Neural cell (in vitro differentiated cells): ENCODE data around the gene MCAT.
A peak's percentile ranks its signal among the peaks of the same experiment; 100 is the strongest.

Experiments
- CTCF ChIP-seq: fragments of 450-650 bp; IDR thresholded peaks from 2 replicates; pipeline ENCODE4 v1.5.1; 2014; ENCODE audit warnings: antibody characterized with exemption, mild to moderate bottlenecking, moderate library complexity; ENCODE audit not compliant: poor library complexity, severe bottlenecking
- EP300 ChIP-seq: fragments of 450-650 bp; conservative IDR thresholded peaks from 2 replicates; pipeline ENCODE4 v1.6.1; 2014; ENCODE audit warnings: antibody characterized with exemption, mild to moderate bottlenecking, moderate library complexity; ENCODE audit not compliant: poor library complexity, severe bottlenecking
- MXI1 ChIP-seq: fragments of 450-650 bp; conservative IDR thresholded peaks from 2 replicates; pipeline ENCODE4 v1.6.1; 2014; ENCODE audit warnings: antibody characterized with exemption, mild to moderate bottlenecking; ENCODE audit not compliant: poor library complexity, severe bottlenecking
- POLR2AphosphoS5 ChIP-seq: IDR thresholded peaks from 2 replicates; pipeline ENCODE4 v1.6.1; 2012
- RAD21 ChIP-seq: fragments of 450-650 bp; conservative IDR thresholded peaks from 2 replicates; pipeline ENCODE4 v1.6.1; 2014; ENCODE audit warnings: antibody characterized with exemption, mild to moderate bottlenecking, moderate library complexity
- REST ChIP-seq: IDR thresholded peaks from 2 replicates; pipeline ENCODE4 v1.6.1; 2012; ENCODE audit warnings: borderline replicate concordance
- SMC3 ChIP-seq: fragments of 450-650 bp; conservative IDR thresholded peaks from 2 replicates; pipeline ENCODE4 v1.6.1; 2014; ENCODE audit warnings: antibody characterized with exemption, mild to moderate bottlenecking, moderate library complexity; ENCODE audit not compliant: poor library complexity

- TF ChIP-seq CTCF (peak; percentile 32), EP300 (no peak), MXI1 (no peak), REST (no peak), POLR2AphosphoS5 (peak; percentile 49), SMC3 (no peak), RAD21 (no peak)
Observed at GRCh38 chr22:43110444-43110926, 32.7 kb downstream of the MCAT start, which contains the start of gene BIK.
